OCI-M2 (cell line): ENCODE results near the gene FGF19.
"Not testable (repeated sequence)": the region's sequence is repeated elsewhere in the genome, so short reads cannot be mapped to it uniquely, and the experiment has no call there.

ENCODE experiments used
- DNase-seq: peaks from one replicate; lab custom pipeline; 2025; ENCODE audit not compliant: unreplicated experiment; lab: John Stamatoyannopoulos, UW

FGF19 gene

GRCh38 chr11:69697469-69697843 lies 6.4 kb downstream of the FGF19 start:
- no peak for DNase-seq

- DNase-seq = no peak
Observed at GRCh38 chr11:69696749-69697468, 6.9 kb downstream of the FGF19 start.

- DNase-seq = not testable (repeated sequence)
Observed at GRCh38 chr11:69695995-69696394, 7.8 kb downstream of the FGF19 start.

GRCh38 chr11:69695581-69695980 lies 8.2 kb downstream of the FGF19 start:
- DNase-seq = no peak

- DNase-seq = no peak
Observed at GRCh38 chr11:69694781-69695180, 9.0 kb downstream of the FGF19 start.

GRCh38 chr11:69692422-69692821 lies 11.4 kb downstream of the FGF19 start:
- DNase-seq = no peak

GRCh38 chr11:69691463-69691862 lies 12.4 kb downstream of the FGF19 start:
- DNase-seq = no peak

- no peak for DNase-seq
Observed at GRCh38 chr11:69689484-69690319, 14.1 kb downstream of the FGF19 start.

- DNase-seq = not testable (repeated sequence)
Observed at GRCh38 chr11:69687969-69688771, 15.7 kb downstream of the FGF19 start.

GRCh38 chr11:69686856-69687255 lies 17.0 kb downstream of the FGF19 start:
- no peak for DNase-seq

GRCh38 chr11:69686452-69686851 lies 17.4 kb downstream of the FGF19 start:
- DNase-seq = no peak

- no peak for DNase-seq
Observed at GRCh38 chr11:69685348-69685747, 18.5 kb downstream of the FGF19 start.

GRCh38 chr11:69684651-69685050 lies 19.2 kb downstream of the FGF19 start:
- DNase-seq = no peak

GRCh38 chr11:69683764-69684333 lies 20.0 kb downstream of the FGF19 start:
- no peak for DNase-seq

- no peak for DNase-seq
Observed at GRCh38 chr11:69682681-69683326, 21.0 kb downstream of the FGF19 start.

- no peak for DNase-seq
Observed at GRCh38 chr11:69682221-69682620, 21.6 kb downstream of the FGF19 start.

- no peak for DNase-seq
Observed at GRCh38 chr11:69680688-69681087, 23.1 kb downstream of the FGF19 start.

GRCh38 chr11:69677749-69678148 lies 26.1 kb downstream of the FGF19 start:
- no peak for DNase-seq

- DNase-seq = peak; percentile 81
Observed at GRCh38 chr11:69674886-69675714, 28.7 kb downstream of the FGF19 start, which contains the start of gene LTO1. Gene LTO1, minus strand, starts transcription at chr11:69675353. Its CDS starts 114 bp downstream, at chr11:69675239.
